ENCODE results near the gene CRELD1. TPM values are rescaled to one million over a fixed set of nuclear protein-coding genes. Genes with fewer than 3 reads are reported as not detected.

Gene CRELD1
- total RNA-seq, 6 donors from 2014 or later = 31.7 to 72.3 (median 44.0) TPM

DNA sequence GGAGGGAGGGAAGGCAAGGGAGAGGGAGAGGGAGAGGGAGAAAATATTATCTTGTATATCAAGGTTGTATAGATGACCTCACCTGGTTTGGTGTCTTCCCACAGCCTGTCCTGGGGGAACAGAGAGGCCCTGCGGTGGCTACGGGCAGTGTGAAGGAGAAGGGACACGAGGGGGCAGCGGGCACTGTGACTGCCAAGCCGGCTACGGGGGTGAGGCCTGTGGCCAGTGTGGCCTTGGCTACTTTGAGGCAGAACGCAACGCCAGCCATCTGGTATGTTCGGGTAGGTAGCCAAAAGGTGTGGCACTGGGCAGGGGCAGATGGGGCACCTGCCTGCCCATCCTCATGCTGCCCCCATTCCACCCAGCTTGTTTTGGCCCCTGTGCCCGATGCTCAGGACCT is 7.1 kb downstream of the CRELD1 start:
- H3K36me3 ChIP-seq = peaks cover 0 to 55% (median 22%) of the 10 kb centered on the region in 4 donors
- no peaks in the 10 kb centered on the region for H3K9me3 ChIP-seq
- H3K27me3 ChIP-seq = no peaks in the 10 kb centered on the region
- 94 to 99% methylated on average over 10 of the region's 10 CpGs for WGBS, 2 donors
- DNase-seq (no peak), ATAC-seq (ENCODE audit: low FRiP score in 2 of 2) (no peak)
- TF ChIP-seq POLR2A (IDR thresholded peaks at IDR 0.05) (no peak), POLR2AphosphoS5 (IDR thresholded peaks at IDR 0.05) (no peak), EP300 (IDR thresholded peaks at IDR 0.05) (no peak)
- TF ChIP-seq, protein P1, sequence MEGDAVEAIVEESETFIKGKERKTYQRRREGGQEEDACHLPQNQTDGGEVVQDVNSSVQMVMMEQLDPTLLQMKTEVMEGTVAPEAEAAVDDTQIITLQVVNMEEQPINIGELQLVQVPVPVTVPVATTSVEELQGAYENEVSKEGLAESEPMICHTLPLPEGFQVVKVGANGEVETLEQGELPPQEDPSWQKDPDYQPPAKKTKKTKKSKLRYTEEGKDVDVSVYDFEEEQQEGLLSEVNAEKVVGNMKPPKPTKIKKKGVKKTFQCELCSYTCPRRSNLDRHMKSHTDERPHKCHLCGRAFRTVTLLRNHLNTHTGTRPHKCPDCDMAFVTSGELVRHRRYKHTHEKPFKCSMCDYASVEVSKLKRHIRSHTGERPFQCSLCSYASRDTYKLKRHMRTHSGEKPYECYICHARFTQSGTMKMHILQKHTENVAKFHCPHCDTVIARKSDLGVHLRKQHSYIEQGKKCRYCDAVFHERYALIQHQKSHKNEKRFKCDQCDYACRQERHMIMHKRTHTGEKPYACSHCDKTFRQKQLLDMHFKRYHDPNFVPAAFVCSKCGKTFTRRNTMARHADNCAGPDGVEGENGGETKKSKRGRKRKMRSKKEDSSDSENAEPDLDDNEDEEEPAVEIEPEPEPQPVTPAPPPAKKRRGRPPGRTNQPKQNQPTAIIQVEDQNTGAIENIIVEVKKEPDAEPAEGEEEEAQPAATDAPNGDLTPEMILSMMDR (IDR thresholded peaks at IDR 0.05) = no peak
- no peak overlapping the region for H3K4me3 ChIP-seq
- H3K27ac ChIP-seq = no peak overlapping the region
- peaks cover 0 to 10% (median 4%) of the 10 kb centered on the region in 4 donors for H3K4me1 ChIP-seq

DNA sequence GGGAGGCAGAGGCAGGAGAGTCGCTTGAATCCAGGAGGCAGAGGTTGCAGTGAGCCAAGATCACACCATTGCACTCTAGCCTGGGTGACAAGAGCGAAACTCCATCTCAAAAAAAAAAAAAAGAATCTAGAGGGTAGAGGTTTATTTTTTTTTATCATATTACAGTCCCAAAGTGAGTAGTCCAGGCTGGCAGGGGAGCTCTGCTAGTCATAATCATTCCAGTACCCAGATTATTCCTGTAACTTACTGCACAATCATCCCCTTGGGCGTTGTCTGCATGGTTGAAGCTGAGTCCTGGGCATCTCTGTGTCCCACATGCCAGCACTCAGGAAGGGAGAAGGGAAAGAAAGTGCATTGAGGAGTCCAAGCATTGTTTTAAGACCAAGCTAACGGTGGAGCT is 8.5 kb downstream of the CRELD1 start:
- 77 to 78% methylated on average over 3 to 4 of the region's 4 CpGs for WGBS, 2 donors
- H3K27ac ChIP-seq = peak overlapping the region in 1 of 4 donors; percentile 44
- H3K27me3 ChIP-seq = no peaks in the 10 kb centered on the region
- ATAC-seq (ENCODE audit: low FRiP score in 2 of 2) = no peak
- peaks cover 0 to 14% (median 3%) of the 10 kb centered on the region in 4 donors for H3K4me1 ChIP-seq
- no peaks in the 10 kb centered on the region for H3K9me3 ChIP-seq
- no peak overlapping the region for H3K4me3 ChIP-seq
- no peak for TF ChIP-seq EP300 (IDR thresholded peaks at IDR 0.05)
- no peak for TF ChIP-seq POLR2AphosphoS5 (IDR thresholded peaks at IDR 0.05)
- TF ChIP-seq, protein P1 (IDR thresholded peaks at IDR 0.05) = no peak
- no peak for TF ChIP-seq POLR2A (IDR thresholded peaks at IDR 0.05)
- peaks cover 0 to 41% (median 22%) of the 10 kb centered on the region in 4 donors for H3K36me3 ChIP-seq
- no peak for DNase-seq

DNA sequence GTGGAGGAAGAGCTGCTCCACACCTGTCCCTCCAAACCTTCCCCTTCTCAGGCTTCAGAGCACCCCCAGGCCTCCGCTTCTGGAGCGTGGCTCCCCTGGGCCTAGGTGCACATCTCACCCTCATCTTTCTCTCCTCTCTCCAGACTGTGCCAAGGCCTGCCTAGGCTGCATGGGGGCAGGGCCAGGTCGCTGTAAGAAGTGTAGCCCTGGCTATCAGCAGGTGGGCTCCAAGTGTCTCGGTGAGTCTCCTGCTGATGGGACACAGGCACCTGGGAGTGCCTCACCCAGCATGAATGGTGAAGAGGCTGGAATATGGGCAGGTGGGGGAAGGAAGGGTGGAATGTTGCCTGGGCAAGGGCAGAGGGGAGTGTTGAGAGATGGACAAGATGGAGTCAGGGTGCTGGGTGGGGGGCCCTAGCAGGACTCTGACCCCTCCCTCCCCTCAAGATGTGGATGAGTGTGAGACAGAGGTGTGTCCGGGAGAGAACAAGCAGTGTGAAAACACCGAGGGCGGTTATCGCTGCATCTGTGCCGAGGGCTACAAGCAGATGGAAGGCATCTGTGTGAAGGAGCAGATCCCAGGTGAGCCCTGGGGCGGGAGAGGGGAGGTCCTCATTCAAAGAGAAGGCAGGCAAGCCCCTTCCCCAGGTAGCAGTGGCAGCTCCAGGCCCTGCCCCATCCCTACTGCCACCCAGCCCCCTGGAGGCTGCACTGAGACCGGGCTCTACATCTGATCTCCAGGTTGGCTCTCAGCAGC is 9.5 kb downstream of the CRELD1 start:
- TF ChIP-seq POLR2AphosphoS5 (IDR thresholded peaks at IDR 0.05) = no peak
- no peak for TF ChIP-seq EP300 (IDR thresholded peaks at IDR 0.05)
- TF ChIP-seq, protein P1 (IDR thresholded peaks at IDR 0.05) = no peak
- TF ChIP-seq POLR2A (IDR thresholded peaks at IDR 0.05) = no peak
- peaks cover 3 to 20% (median 9%) of the 10 kb centered on the region in 4 donors for H3K4me1 ChIP-seq

DNA sequence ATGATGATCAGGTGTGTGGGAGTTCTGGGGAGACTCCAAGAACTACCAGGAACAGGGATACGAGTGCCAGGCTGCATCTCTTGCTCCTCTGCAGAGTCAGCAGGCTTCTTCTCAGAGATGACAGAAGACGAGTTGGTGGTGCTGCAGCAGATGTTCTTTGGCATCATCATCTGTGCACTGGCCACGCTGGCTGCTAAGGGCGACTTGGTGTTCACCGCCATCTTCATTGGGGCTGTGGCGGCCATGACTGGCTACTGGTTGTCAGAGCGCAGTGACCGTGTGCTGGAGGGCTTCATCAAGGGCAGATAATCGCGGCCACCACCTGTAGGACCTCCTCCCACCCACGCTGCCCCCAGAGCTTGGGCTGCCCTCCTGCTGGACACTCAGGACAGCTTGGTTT is 10.6 kb downstream of the CRELD1 start:
- Histone ChIP-seq H3K36me3 (peaks cover 0 to 31% (median 16%) of the 10 kb centered on the region in 4 donors), H3K4me1 (peaks cover 3 to 20% (median 9%) of the 10 kb centered on the region in 4 donors), H3K27ac (no peak overlapping the region), H3K4me3 (no peak overlapping the region), H3K27me3 (no peaks in the 10 kb centered on the region), H3K9me3 (no peaks in the 10 kb centered on the region)
- TF ChIP-seq POLR2A (IDR thresholded peaks at IDR 0.05) (no peak), POLR2AphosphoS5 (IDR thresholded peaks at IDR 0.05) (no peak), EP300 (IDR thresholded peaks at IDR 0.05) (no peak)
- TF ChIP-seq, protein P1 (IDR thresholded peaks at IDR 0.05) = no peak
- no peak for DNase-seq
- no peak for ATAC-seq (ENCODE audit: low FRiP score in 2 of 2)
- 67 to 91% methylated on average over 1 to 11 of the region's 11 CpGs for WGBS, 2 donors

More for the DNA sequence above, 9.5 kb downstream of the CRELD1 start:
- no peaks in the 10 kb centered on the region for H3K9me3 ChIP-seq
- ATAC-seq (ENCODE audit: low FRiP score in 2 of 2) = no peak
- no peak overlapping the region for H3K27ac ChIP-seq
- H3K4me3 ChIP-seq = no peak overlapping the region
- no peak for DNase-seq
- no peaks in the 10 kb centered on the region for H3K27me3 ChIP-seq
- H3K36me3 ChIP-seq = peaks cover 0 to 32% (median 17%) of the 10 kb centered on the region in 4 donors
- WGBS, 2 donors = 91 to 95% methylated on average over 11 of the region's 11 CpGs
